Keratinocyte (primary cell): ENCODE data around the gene ABCA12. TPM values are rescaled to one million over a fixed set of nuclear protein-coding genes. Genes with fewer than 3 reads are reported as not detected.

Source experiments
- DNase-seq: peaks from one replicate; pipeline ENCODE4 v3.0.0-alpha.2; 2011; ENCODE audit warnings: low read depth, missing footprints, low spot score
- FAIRE-seq: peaks from 2 replicates; lab custom pipeline; 2011; peaks lifted over from hg19 to GRCh38; lab: Jason Lieb, UNC
- H2AFZ ChIP-seq: 2 replicates; pipeline ENCODE4 v1.6.0; 2012; ENCODE audit warnings: low read length, control low read depth, inconsistent platforms; ENCODE audit not compliant: control insufficient read depth
- H3K27ac ChIP-seq: 2 replicates; pipeline ENCODE4 v1.5.1; 2011; ENCODE audit warnings: low read length; ENCODE audit not compliant: control insufficient read depth, insufficient read depth
- H3K27me3 ChIP-seq: 3 replicates; pipeline ENCODE4 v1.6.0; 2011; ENCODE audit warnings: low read length; ENCODE audit not compliant: control insufficient read depth, insufficient read depth; ENCODE audit errors: extremely low read depth
- H3K36me3 ChIP-seq, 2 experiments: 2 replicates in 1 of 2; 3 replicates in 1 of 2; pipeline ENCODE4 v1.5.1; 2011; ENCODE audit warnings: low read length in 2 of 2, mild to moderate bottlenecking in 1 of 2; ENCODE audit not compliant: control insufficient read depth in 2 of 2, insufficient read depth in 2 of 2; ENCODE audit errors: extremely low read depth in 1 of 2
- H3K4me1 ChIP-seq: 3 replicates; pipeline ENCODE4 v1.5.1; 2011; ENCODE audit warnings: low read length; ENCODE audit not compliant: control insufficient read depth, insufficient read depth; ENCODE audit errors: extremely low read depth
- H3K4me2 ChIP-seq: 3 replicates; pipeline ENCODE4 v1.6.0; 2011; ENCODE audit warnings: low read depth, low read length; ENCODE audit not compliant: control insufficient read depth, insufficient read depth; ENCODE audit errors: extremely low read depth
- H3K4me3 ChIP-seq, 3 experiments: fragments of 200-600 bp in 1 of 3; sonication (generic) in 1 of 3; 2 replicates in 2 of 3; 3 replicates in 1 of 3; pipeline ENCODE4 v1.5.1; 2011 to 2016; ENCODE audit warnings: low read length in 3 of 3, mild to moderate bottlenecking in 3 of 3, control low read depth in 2 of 3, inconsistent platforms in 1 of 3, low read depth in 1 of 3, mixed read lengths in 1 of 3, mixed run types in 1 of 3, moderate library complexity in 1 of 3; ENCODE audit not compliant: control insufficient read depth in 2 of 3, insufficient read depth in 2 of 3; ENCODE audit errors: extremely low read depth in 1 of 3
- H3K79me2 ChIP-seq: 2 replicates; pipeline ENCODE4 v1.6.0; 2012; ENCODE audit warnings: low read length; ENCODE audit not compliant: control insufficient read depth, insufficient read depth
- H3K9ac ChIP-seq: 3 replicates; pipeline ENCODE4 v1.6.0; 2011; ENCODE audit warnings: low read length; ENCODE audit not compliant: control insufficient read depth, insufficient read depth; ENCODE audit errors: extremely low read depth
- H3K9me1 ChIP-seq: 3 replicates; pipeline ENCODE4 v1.6.0; 2011; ENCODE audit warnings: low read length; ENCODE audit not compliant: control insufficient read depth, insufficient read depth; ENCODE audit errors: extremely low read depth
- H3K9me3 ChIP-seq: 2 replicates; pipeline ENCODE4 v1.5.1; 2012; ENCODE audit warnings: low read depth, low read length; ENCODE audit not compliant: control insufficient read depth
- H4K20me1 ChIP-seq: 3 replicates; pipeline ENCODE4 v1.6.0; 2011; ENCODE audit warnings: low read length; ENCODE audit not compliant: control insufficient read depth, insufficient read depth; ENCODE audit errors: extremely low read depth
- CTCF ChIP-seq, 3 experiments: IDR thresholded peaks in 1 of 3; conservative IDR thresholded peaks in 1 of 3; optimal IDR thresholded peaks in 1 of 3; 2 replicates in 2 of 3; 3 replicates in 1 of 3; pipeline versions ENCODE3 to v1.5.1; 2011; ENCODE audit warnings: low read length in 3 of 3, mild to moderate bottlenecking in 3 of 3, moderate library complexity in 2 of 3, control low read depth in 1 of 3, inconsistent platforms in 1 of 3; ENCODE audit not compliant: insufficient read depth in 2 of 3; ENCODE audit errors: extremely low read depth in 1 of 3
- EZH2 ChIP-seq: IDR thresholded peaks from one replicate; pipeline ENCODE4 v1.6.1; 2012; ENCODE audit warnings: inconsistent platforms, mild to moderate bottlenecking, low read length, moderate library complexity
- dilution Hi-C: fragments of 300-500 bp; cut with MboI; formaldehyde crosslinking; loops from one replicate; pipeline ENCODE4 v1.7.0; 2020; ENCODE audit warnings: low sequenced_read_pairs; ENCODE audit not compliant: extremely low pct_ligation_motif_present
- polyA plus RNA-seq, 5 experiments: library from polyadenylated mRNA; depleted of rRNA in 3 of 5; stranded (reverse) in 3 of 5; stranded (forward) in 1 of 5; unstranded in 1 of 5; fragments of >200 nt; gene quantifications; 1 replicate in 1 of 5; 2 replicates in 3 of 5; 3 replicates in 1 of 5; pipeline versions ENCODE4 v1.2.1 to v1.2.3, GENCODE V29; 2011 to 2012; ENCODE audit warnings: missing spikeins in 2 of 5, low read depth in 1 of 5, low replicate concordance in 1 of 5

ABCA12 gene
- polyA plus RNA-seq, 1 donor (not counting 4 experiments of a cell fraction or from before 2014, with no cell fraction given), result 10.9 TPM

GRCh38 chr2:215003001-215003400, 135.4 kb downstream of the ABCA12 start:
- Histone ChIP-seq H3K27ac (no peak overlapping the region), H3K79me2 (no peaks in the 10 kb centered on the region), H4K20me1 (no peaks in the 10 kb centered on the region), H3K9me3 (no peaks in the 10 kb centered on the region), H3K36me3 (peaks cover 0 to 3% of the 10 kb centered on the region in 2 experiments), H3K27me3 (no peaks in the 10 kb centered on the region), H3K4me3 (no peak overlapping the region), H2AFZ (no peak overlapping the region), H3K9ac (no peak overlapping the region), H3K4me1 (no peaks in the 10 kb centered on the region), H3K9me1 (no peaks in the 10 kb centered on the region), H3K4me2 (no peak overlapping the region)
- TF ChIP-seq EZH2, result no peak
- TF ChIP-seq CTCF (optimal IDR thresholded peaks at IDR 0.05 in 1 of 3, IDR thresholded peaks at IDR 0.05 in 1 of 3, conservative IDR thresholded peaks at IDR 0.05 in 1 of 3; ENCODE audit: extremely low read depth in 1 of 3, insufficient read depth in 2 of 3, low read length in 3 of 3), result no peak
- dilution Hi-C loops, result no loop called here
- DNase-seq (no peak), FAIRE-seq (no peak)

- no peak overlapping the region for H3K9ac ChIP-seq
- H3K4me2 ChIP-seq, result no peak overlapping the region
- no peaks in the 10 kb centered on the region for H3K27me3 ChIP-seq
- dilution Hi-C loops, result no loop called here
- DNase-seq (no peak), FAIRE-seq (no peak)
- H3K9me3 ChIP-seq, result no peaks in the 10 kb centered on the region
- H3K4me1 ChIP-seq, result no peaks in the 10 kb centered on the region
- H4K20me1 ChIP-seq, result no peaks in the 10 kb centered on the region
- H3K27ac ChIP-seq, result no peak overlapping the region
- peaks cover 0 to 3% of the 10 kb centered on the region in 2 experiments for H3K36me3 ChIP-seq
- TF ChIP-seq CTCF (optimal IDR thresholded peaks at IDR 0.05 in 1 of 3, IDR thresholded peaks at IDR 0.05 in 1 of 3, conservative IDR thresholded peaks at IDR 0.05 in 1 of 3; ENCODE audit: extremely low read depth in 1 of 3, insufficient read depth in 2 of 3, low read length in 3 of 3) (peak; percentile 17 to 40 (median 32)), EZH2 (no peak)
- H3K79me2 ChIP-seq, result no peaks in the 10 kb centered on the region
- H3K4me3 ChIP-seq, result no peak overlapping the region
- no peaks in the 10 kb centered on the region for H3K9me1 ChIP-seq
- H2AFZ ChIP-seq, result no peak overlapping the region
Measured at GRCh38 chr2:215002500-215002899, 135.9 kb downstream of the ABCA12 start.
